ENCODE results near the gene BCLAF1. TPM values are rescaled to one million over a fixed set of nuclear protein-coding genes. Genes with fewer than 3 reads are reported as not detected.

The BCLAF1 gene
- total RNA-seq, 1 donor from 2014 or later = 241 TPM

GRCh38 chr6:136282906-136283305, 6.7 kb downstream of the BCLAF1 start:
- Mint-ChIP-seq H3K4me1 (peaks cover 55% of the 10 kb centered on the region), H3K27me3 (ENCODE audit: low read depth) (no peaks in the 10 kb centered on the region), H3K36me3 (peaks cover 14% of the 10 kb centered on the region), H3K27ac (no peak overlapping the region), H3K9me3 (no peaks in the 10 kb centered on the region), H3K4me3 (no peak overlapping the region)
- no peak for DNase-seq (ENCODE audit: low spot score in 2 of 2, unreplicated experiment in 2 of 2)
- TF ChIP-seq, protein P1, sequence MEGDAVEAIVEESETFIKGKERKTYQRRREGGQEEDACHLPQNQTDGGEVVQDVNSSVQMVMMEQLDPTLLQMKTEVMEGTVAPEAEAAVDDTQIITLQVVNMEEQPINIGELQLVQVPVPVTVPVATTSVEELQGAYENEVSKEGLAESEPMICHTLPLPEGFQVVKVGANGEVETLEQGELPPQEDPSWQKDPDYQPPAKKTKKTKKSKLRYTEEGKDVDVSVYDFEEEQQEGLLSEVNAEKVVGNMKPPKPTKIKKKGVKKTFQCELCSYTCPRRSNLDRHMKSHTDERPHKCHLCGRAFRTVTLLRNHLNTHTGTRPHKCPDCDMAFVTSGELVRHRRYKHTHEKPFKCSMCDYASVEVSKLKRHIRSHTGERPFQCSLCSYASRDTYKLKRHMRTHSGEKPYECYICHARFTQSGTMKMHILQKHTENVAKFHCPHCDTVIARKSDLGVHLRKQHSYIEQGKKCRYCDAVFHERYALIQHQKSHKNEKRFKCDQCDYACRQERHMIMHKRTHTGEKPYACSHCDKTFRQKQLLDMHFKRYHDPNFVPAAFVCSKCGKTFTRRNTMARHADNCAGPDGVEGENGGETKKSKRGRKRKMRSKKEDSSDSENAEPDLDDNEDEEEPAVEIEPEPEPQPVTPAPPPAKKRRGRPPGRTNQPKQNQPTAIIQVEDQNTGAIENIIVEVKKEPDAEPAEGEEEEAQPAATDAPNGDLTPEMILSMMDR (IDR thresholded peaks at IDR 0.05; ENCODE audit: unreplicated experiment) = no peak

GRCh38 chr6:136280032-136280609, 9.5 kb downstream of the BCLAF1 start:
- Mint-ChIP-seq H3K4me3 (no peak overlapping the region), H3K36me3 (peaks cover 20% of the 10 kb centered on the region)

DNA sequence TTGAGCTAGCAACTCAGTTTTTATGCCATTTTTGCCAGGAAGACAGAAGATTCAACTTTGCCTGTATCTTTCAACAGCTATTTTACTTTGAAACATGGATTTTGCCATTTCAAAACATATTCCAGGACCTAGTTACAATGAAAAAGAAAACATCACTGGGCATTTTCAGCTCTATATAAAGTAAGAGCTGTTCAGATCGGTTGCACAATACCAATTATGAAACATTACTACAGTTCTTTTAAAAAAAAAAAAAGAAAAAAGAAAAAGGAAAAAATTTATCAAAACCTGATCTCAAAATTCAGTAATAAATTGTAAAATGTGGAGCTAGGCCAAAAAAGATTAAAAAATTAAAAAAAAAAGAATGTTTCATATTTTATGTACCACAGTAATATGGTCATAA, 15.6 kb downstream of the BCLAF1 start:
- no peak overlapping the region for H3K27ac Mint-ChIP-seq
- H3K4me3 Mint-ChIP-seq = no peak overlapping the region
- no peaks in the 10 kb centered on the region for H3K27me3 Mint-ChIP-seq (ENCODE audit: low read depth)
- H3K36me3 Mint-ChIP-seq = peaks cover 47% of the 10 kb centered on the region
- no peaks in the 10 kb centered on the region for H3K9me3 Mint-ChIP-seq
- TF ChIP-seq, protein P1 (IDR thresholded peaks at IDR 0.05; ENCODE audit: unreplicated experiment) = no peak
- H3K4me1 Mint-ChIP-seq = peaks cover 11% of the 10 kb centered on the region
- DNase-seq (ENCODE audit: low spot score in 2 of 2, unreplicated experiment in 2 of 2) = no peak

More at GRCh38 chr6:136280032-136280609, 9.5 kb downstream of the BCLAF1 start:
- Mint-ChIP-seq H3K9me3 (no peaks in the 10 kb centered on the region), H3K27ac (no peak overlapping the region), H3K27me3 (ENCODE audit: low read depth) (no peaks in the 10 kb centered on the region), H3K4me1 (peaks cover 50% of the 10 kb centered on the region)
- no peak for DNase-seq (ENCODE audit: low spot score in 2 of 2, unreplicated experiment in 2 of 2)
- TF ChIP-seq, protein P1 (IDR thresholded peaks at IDR 0.05; ENCODE audit: unreplicated experiment) = no peak

DNA sequence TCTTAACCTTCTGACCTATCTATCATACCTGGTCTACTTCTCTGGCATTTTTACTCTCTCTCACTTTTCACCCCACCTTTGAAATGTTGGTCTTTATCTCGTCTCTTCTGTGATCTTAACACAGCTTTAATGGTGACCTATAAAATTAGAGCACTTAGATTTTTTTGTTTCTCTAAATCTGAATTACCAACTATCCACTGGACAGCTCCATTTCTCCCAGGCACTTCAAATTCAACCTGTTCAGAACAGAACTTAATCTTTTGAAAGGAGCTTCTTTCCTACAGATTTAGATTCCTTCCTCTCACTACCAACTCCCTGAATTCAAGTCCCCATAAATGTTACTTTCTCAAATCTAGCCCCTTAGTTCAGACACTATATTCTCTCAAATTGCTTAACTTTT, 24.5 kb downstream of the BCLAF1 start:
- H3K27ac Mint-ChIP-seq = peak overlapping the region; percentile 1

DNA sequence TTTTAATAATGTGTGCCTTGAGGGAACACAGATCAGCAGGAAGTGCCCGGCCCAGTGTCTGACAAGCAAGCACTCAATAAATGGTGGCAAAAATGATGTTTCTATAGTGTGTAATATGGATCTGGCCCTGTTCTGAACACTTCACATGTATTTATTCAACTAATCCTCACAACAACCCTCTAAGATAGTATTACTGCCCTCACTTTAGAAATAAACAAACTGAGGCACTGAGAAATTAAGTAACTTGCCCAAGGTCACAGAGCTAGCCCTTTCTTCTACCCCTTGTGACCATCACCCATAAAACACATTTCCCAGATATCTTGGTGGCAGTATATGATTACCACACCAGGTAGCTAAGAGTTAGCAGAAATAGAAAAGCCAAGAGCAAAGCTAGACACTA, 26.7 kb downstream of the BCLAF1 start:
- H3K27ac Mint-ChIP-seq = no peak overlapping the region
- H3K36me3 Mint-ChIP-seq = peaks cover 34% of the 10 kb centered on the region
- TF ChIP-seq, protein P1 (IDR thresholded peaks at IDR 0.05; ENCODE audit: unreplicated experiment) = no peak
- no peak overlapping the region for H3K4me3 Mint-ChIP-seq
- DNase-seq (ENCODE audit: low spot score in 2 of 2, unreplicated experiment in 2 of 2) = no peak
- H3K27me3 Mint-ChIP-seq (ENCODE audit: low read depth) = no peaks in the 10 kb centered on the region
- H3K9me3 Mint-ChIP-seq = no peaks in the 10 kb centered on the region
- no peaks in the 10 kb centered on the region for H3K4me1 Mint-ChIP-seq

More for the DNA sequence above, 24.5 kb downstream of the BCLAF1 start:
- DNase-seq (ENCODE audit: low spot score in 2 of 2, unreplicated experiment in 2 of 2) = no peak
- TF ChIP-seq, protein P1 (IDR thresholded peaks at IDR 0.05; ENCODE audit: unreplicated experiment) = no peak
- Mint-ChIP-seq H3K36me3 (peaks cover 46% of the 10 kb centered on the region), H3K4me1 (no peaks in the 10 kb centered on the region), H3K27me3 (ENCODE audit: low read depth) (no peaks in the 10 kb centered on the region), H3K4me3 (no peak overlapping the region), H3K9me3 (no peaks in the 10 kb centered on the region)

Measured in mesothelial cell of epicardium (in vitro differentiated cells).